ENCODE data around the gene ABHD10.

Gene ABHD10

GRCh38 chr3:111978583-111979433 is at the start of gene ABHD10:
Gene ABHD10 (plus strand): TSS chr3:111979026. CDS start chr3:111979062, 36 bp downstream.
- DNase-seq (ENCODE audit: low spot score), result peak; percentile 99

GRCh38 chr3:111929484-111929883 is 49.3 kb upstream of the ABHD10 start:
- no peak for DNase-seq (ENCODE audit: low spot score)

GRCh38 chr3:111932946-111933345 is 45.9 kb upstream of the ABHD10 start:
- DNase-seq (ENCODE audit: low spot score), result no peak

- peak; percentile 75 for DNase-seq (ENCODE audit: low spot score)
These were observed 42.5 kb upstream of the ABHD10 start for GRCh38 chr3:111936191-111936841.

- peak; percentile 52 for DNase-seq (ENCODE audit: low spot score)
These were observed 41.9 kb upstream of the ABHD10 start for GRCh38 chr3:111936967-111937366.

GRCh38 chr3:111937871-111938270 is 41.0 kb upstream of the ABHD10 start:
- no peak for DNase-seq (ENCODE audit: low spot score)

GRCh38 chr3:111939873-111940272 is 39.0 kb upstream of the ABHD10 start:
- DNase-seq (ENCODE audit: low spot score), result no peak

- DNase-seq (ENCODE audit: low spot score), result no peak
These were observed 35.3 kb upstream of the ABHD10 start for GRCh38 chr3:111943533-111943932.

GRCh38 chr3:111944372-111944771 is 34.5 kb upstream of the ABHD10 start:
- DNase-seq (ENCODE audit: low spot score), result no peak

- peak; percentile 52 for DNase-seq (ENCODE audit: low spot score)
These were observed 31.6 kb upstream of the ABHD10 start for GRCh38 chr3:111947231-111947630.

GRCh38 chr3:111948786-111949185 is 30.0 kb upstream of the ABHD10 start:
- DNase-seq (ENCODE audit: low spot score), result no peak

- DNase-seq (ENCODE audit: low spot score), result no peak
These were observed 29.1 kb upstream of the ABHD10 start for GRCh38 chr3:111949712-111950111.

GRCh38 chr3:111951032-111951431 is 27.8 kb upstream of the ABHD10 start:
- no peak for DNase-seq (ENCODE audit: low spot score)

- DNase-seq (ENCODE audit: low spot score), result no peak
These were observed 26.7 kb upstream of the ABHD10 start for GRCh38 chr3:111952086-111952485.

- no peak for DNase-seq (ENCODE audit: low spot score)
These were observed 25.9 kb upstream of the ABHD10 start for GRCh38 chr3:111952866-111953450.

- no peak for DNase-seq (ENCODE audit: low spot score)
These were observed 24.4 kb upstream of the ABHD10 start for GRCh38 chr3:111954228-111954990.

GRCh38 chr3:111955876-111956275 is 22.9 kb upstream of the ABHD10 start:
- DNase-seq (ENCODE audit: low spot score), result no peak

- no peak for DNase-seq (ENCODE audit: low spot score)
These were observed 22.4 kb upstream of the ABHD10 start for GRCh38 chr3:111956449-111956848.

- no peak for DNase-seq (ENCODE audit: low spot score)
These were observed 21.7 kb upstream of the ABHD10 start for GRCh38 chr3:111956995-111957734.

- no peak for DNase-seq (ENCODE audit: low spot score)
These were observed 17.2 kb upstream of the ABHD10 start for GRCh38 chr3:111961461-111962164.

GRCh38 chr3:111963424-111963823 is 15.4 kb upstream of the ABHD10 start:
- peak; percentile 79 for DNase-seq (ENCODE audit: low spot score)
